Raji (cell line): Measurements from ENCODE around the gene UFC1.
A peak's percentile ranks its signal among the peaks of the same experiment; 100 is the strongest.

Experiments used
- POLR2A ChIP-seq: IDR thresholded peaks from 2 replicates; pipeline ENCODE4 v1.6.1; 2011; ENCODE audit warnings: low read depth, low read length, control low read depth; ENCODE audit not compliant: insufficient read depth

The UFC1 gene

GRCh38 chr1:161160671-161161145 is 6.9 kb downstream of the UFC1 start:
- no peak for TF ChIP-seq POLR2A

- TF ChIP-seq POLR2A, result no peak
Measured at GRCh38 chr1:161161652-161162051, 7.9 kb downstream of the UFC1 start.

- TF ChIP-seq POLR2A, result no peak
Measured at GRCh38 chr1:161162052-161162451, 8.3 kb downstream of the UFC1 start.

GRCh38 chr1:161162806-161163205 is 9.0 kb downstream of the UFC1 start:
- no peak for TF ChIP-seq POLR2A

- TF ChIP-seq POLR2A, result no peak
Measured at GRCh38 chr1:161163793-161164192, 10.0 kb downstream of the UFC1 start.

- no peak for TF ChIP-seq POLR2A
Measured at GRCh38 chr1:161164901-161165610, 11.3 kb downstream of the UFC1 start.

GRCh38 chr1:161165742-161166668 is 12.2 kb downstream of the UFC1 start, which contains the start of gene PPOX:
Gene PPOX, plus strand, starts transcription at chr1:161166426. Its CDS starts 422 bp downstream, at chr1:161166848.
- peak; percentile 81 for TF ChIP-seq POLR2A

- no peak for TF ChIP-seq POLR2A
Measured at GRCh38 chr1:161166669-161167548, 13.1 kb downstream of the UFC1 start.

GRCh38 chr1:161168906-161169305 is 15.1 kb downstream of the UFC1 start:
- no peak for TF ChIP-seq POLR2A

GRCh38 chr1:161171191-161171590 is 17.4 kb downstream of the UFC1 start:
- TF ChIP-seq POLR2A, result no peak

- TF ChIP-seq POLR2A, result no peak
Measured at GRCh38 chr1:161171696-161172095, 17.9 kb downstream of the UFC1 start.

GRCh38 chr1:161172349-161172748 is 18.6 kb downstream of the UFC1 start:
- TF ChIP-seq POLR2A, result no peak

GRCh38 chr1:161172776-161173376 is 19.1 kb downstream of the UFC1 start:
- TF ChIP-seq POLR2A, result no peak

GRCh38 chr1:161173711-161174110 is 19.9 kb downstream of the UFC1 start:
- TF ChIP-seq POLR2A, result no peak
